ENCODE results near the gene CALM1.
A peak's percentile ranks its signal among the peaks of the same experiment; 100 is the strongest.

The CALM1 gene

DNA sequence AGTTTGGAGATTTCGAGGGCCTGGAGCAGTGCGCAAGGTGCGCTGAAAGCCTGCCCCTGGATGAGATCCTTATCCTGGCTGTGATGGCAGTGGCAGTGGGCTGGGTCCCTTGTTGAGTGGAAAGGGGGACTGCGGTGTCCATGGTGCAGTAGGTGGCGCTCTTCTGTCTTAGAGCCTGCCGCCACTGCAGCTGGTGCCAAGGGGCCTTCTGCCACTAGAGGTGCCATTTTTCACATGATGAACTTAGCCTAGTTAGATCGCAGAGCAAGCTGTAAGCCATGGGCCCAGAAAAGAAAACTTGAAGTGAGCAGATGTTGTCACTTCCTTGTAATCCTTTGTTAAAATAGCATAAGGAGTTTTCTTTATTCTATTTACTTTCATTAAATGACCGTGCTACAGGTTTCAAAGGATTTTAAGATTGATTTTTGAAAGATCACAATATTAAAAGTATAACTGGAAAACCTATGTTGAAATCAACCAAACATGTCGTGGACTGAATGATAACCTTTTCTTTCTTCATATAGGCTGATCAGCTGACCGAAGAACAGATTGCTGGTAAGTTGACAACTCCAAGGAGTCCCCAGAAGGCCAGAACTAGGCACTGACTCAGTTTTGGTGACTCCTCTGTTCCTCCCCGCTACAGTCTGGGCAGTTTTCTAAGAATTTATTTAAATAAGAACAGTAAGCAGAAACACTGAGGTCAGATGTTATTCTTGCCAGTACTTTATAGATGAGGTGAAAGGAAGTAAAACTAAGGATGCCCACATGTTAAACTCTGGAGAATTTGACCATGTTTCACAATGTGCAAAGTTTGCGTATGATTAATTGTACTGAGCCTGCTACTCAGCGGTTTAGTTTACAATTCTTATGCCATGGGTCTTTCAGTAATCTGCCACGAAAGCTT lies 3.0 kb downstream of the CALM1 start:
- peak; percentile 93 for DNase-seq (ENCODE audit: low read depth)
- peak overlapping the region; percentile 98 for H3K4me3 ChIP-seq (ENCODE audit: low read depth, low read length)
- TF ChIP-seq, protein P1, sequence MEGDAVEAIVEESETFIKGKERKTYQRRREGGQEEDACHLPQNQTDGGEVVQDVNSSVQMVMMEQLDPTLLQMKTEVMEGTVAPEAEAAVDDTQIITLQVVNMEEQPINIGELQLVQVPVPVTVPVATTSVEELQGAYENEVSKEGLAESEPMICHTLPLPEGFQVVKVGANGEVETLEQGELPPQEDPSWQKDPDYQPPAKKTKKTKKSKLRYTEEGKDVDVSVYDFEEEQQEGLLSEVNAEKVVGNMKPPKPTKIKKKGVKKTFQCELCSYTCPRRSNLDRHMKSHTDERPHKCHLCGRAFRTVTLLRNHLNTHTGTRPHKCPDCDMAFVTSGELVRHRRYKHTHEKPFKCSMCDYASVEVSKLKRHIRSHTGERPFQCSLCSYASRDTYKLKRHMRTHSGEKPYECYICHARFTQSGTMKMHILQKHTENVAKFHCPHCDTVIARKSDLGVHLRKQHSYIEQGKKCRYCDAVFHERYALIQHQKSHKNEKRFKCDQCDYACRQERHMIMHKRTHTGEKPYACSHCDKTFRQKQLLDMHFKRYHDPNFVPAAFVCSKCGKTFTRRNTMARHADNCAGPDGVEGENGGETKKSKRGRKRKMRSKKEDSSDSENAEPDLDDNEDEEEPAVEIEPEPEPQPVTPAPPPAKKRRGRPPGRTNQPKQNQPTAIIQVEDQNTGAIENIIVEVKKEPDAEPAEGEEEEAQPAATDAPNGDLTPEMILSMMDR (IDR thresholded peaks at IDR 0.05; ENCODE audit: insufficient read depth, low read depth, low read length, missing control alignments) = peak; percentile 100

DNA sequence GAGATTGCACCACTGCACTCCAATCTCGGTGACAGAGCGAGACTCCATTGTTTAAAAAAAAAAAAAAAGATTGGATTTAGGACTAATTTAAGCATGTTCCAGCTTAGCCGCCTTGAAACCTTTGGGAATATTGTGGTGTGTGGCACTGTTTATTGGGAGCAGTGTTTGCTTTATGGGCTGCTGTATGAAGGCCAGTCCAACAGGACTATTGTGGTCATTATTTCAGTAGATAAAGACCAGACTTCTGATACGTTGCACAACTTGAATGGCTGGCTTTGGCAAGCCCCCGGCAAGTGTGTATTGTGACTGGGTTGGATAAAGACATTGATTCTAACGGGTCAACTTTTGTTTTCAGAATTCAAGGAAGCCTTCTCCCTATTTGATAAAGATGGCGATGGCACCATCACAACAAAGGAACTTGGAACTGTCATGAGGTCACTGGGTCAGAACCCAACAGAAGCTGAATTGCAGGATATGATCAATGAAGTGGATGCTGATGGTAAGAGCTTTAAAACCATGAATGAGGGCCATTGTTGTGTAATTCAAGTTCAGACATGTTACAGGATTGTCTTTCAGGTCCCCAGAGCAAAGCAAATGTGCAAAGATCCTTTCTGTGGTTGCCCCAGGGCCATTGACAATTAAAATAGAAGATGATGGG lies 4.2 kb downstream of the CALM1 start:
- no peak overlapping the region for H3K4me3 ChIP-seq (ENCODE audit: low read depth, low read length)
- TF ChIP-seq, protein P1 (IDR thresholded peaks at IDR 0.05; ENCODE audit: insufficient read depth, low read depth, low read length, missing control alignments) = no peak
- no peak for DNase-seq (ENCODE audit: low read depth)

DNA sequence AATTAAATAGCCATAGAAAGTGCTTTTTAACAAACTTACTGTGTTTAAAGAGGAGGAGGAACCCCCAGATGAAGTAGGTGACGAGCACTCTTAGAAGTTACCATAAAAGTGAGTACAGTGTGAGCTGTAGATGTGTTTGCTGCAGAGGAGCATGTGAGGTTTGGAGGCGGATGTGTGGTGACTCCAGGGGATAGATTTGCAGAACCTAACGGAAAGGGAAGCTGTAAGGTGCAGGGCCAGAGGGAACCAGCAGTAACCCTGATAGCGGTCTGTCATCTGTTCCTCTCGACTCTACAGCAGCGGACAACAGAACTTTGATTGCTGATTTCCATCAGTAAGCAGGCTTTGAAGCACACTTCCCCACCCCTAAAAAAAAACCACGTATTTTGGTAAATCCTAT lies 5.2 kb downstream of the CALM1 start:
- no peak overlapping the region for H3K4me3 ChIP-seq (ENCODE audit: low read depth, low read length)
- TF ChIP-seq, protein P1 (IDR thresholded peaks at IDR 0.05; ENCODE audit: insufficient read depth, low read depth, low read length, missing control alignments) = no peak
- DNase-seq (ENCODE audit: low read depth) = no peak

DNA sequence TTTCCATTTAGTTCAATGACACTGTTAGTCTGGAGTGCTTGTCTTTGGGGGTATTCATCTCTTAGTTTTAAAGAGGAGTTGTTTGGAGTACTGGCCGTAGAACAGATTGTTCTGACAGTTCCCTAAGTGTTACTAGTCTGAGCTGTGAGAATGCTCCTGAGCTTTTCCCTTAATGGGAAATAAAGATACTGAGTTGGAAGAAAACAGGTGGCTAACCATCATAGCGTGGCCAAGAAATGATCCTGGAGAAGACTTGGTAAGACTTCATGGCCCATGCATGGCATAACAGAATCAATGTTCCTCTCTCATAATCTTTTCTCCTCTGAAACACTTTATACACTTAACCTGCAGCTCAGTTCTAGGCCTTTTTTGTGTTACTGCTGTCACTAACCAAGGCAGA lies 6.2 kb downstream of the CALM1 start:
- DNase-seq (ENCODE audit: low read depth) = no peak
- no peak overlapping the region for H3K4me3 ChIP-seq (ENCODE audit: low read depth, low read length)
- TF ChIP-seq, protein P1 (IDR thresholded peaks at IDR 0.05; ENCODE audit: insufficient read depth, low read depth, low read length, missing control alignments) = no peak

DNA sequence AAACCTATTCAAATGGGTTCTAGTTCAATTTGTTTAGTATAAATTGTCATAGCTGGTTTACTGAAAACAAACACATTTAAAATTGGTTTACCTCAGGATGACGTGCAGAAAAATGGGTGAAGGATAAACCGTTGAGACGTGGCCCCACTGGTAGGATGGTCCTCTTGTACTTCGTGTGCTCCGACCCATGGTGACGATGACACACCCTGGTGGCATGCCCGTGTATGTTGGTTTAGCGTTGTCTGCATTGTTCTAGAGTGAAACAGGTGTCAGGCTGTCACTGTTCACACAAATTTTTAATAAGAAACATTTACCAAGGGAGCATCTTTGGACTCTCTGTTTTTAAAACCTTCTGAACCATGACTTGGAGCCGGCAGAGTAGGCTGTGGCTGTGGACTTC lies 8.3 kb downstream of the CALM1 start:
- no peak overlapping the region for H3K4me3 ChIP-seq (ENCODE audit: low read depth, low read length)
- TF ChIP-seq, protein P1 (IDR thresholded peaks at IDR 0.05; ENCODE audit: insufficient read depth, low read depth, low read length, missing control alignments) = no peak
- no peak for DNase-seq (ENCODE audit: low read depth)

DNA sequence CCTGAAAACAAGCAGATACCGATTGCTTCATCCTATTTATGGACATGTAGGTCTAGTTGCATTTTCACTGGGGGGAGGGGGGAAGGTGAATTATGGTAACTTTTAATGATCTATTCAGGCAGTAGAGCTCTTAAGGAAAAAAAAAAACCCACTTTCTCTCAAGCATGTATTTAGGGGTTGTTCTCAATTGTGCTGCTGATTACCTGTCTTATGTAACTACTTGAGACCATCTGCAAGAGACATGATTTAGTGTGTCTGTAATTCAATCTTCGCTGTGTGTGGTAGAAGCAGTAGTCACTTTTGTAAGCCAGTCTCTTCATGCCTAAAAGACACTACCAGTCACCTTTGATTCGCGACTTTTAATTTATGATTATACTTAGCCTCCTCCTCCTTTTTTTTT lies 8.9 kb downstream of the CALM1 start:
- no peak for DNase-seq (ENCODE audit: low read depth)
- TF ChIP-seq, protein P1 (IDR thresholded peaks at IDR 0.05; ENCODE audit: insufficient read depth, low read depth, low read length, missing control alignments) = no peak
- no peak overlapping the region for H3K4me3 ChIP-seq (ENCODE audit: low read depth, low read length)
